Mesothelial cell of epicardium (in vitro differentiated cells): ENCODE measurements around the gene NYAP2. TPM values are rescaled to one million over a fixed set of nuclear protein-coding genes. Genes with fewer than 3 reads are reported as not detected.

ENCODE experiments used
- DNase-seq, 2 experiments: peaks; one replicate each; pipeline ENCODE4 v3.0.0; 2021; ENCODE audit warnings: low spot score in 2 of 2; ENCODE audit not compliant: unreplicated experiment in 2 of 2
- H3K27ac Mint-ChIP-seq: 2 replicates; pipeline ENCODE4 v1.8.0; 2021; ENCODE audit warnings: mixed read lengths
- H3K27me3 Mint-ChIP-seq: 2 replicates; pipeline ENCODE4 v1.8.0; 2021; ENCODE audit warnings: low read depth, mixed read lengths
- H3K36me3 Mint-ChIP-seq: 2 replicates; pipeline ENCODE4 v1.8.0; 2021; ENCODE audit warnings: mixed read lengths
- H3K4me1 Mint-ChIP-seq: 2 replicates; pipeline ENCODE4 v1.8.0; 2021; ENCODE audit warnings: mixed read lengths
- H3K4me3 Mint-ChIP-seq: 2 replicates; pipeline ENCODE4 v1.8.0; 2021; ENCODE audit warnings: mild to moderate bottlenecking, moderate library complexity, mixed read lengths
- H3K9me3 Mint-ChIP-seq: 2 replicates; pipeline ENCODE4 v1.8.0; 2021; ENCODE audit warnings: mixed read lengths
- CTCF ChIP-seq: fragments of 200-600 bp; sonication (generic); IDR thresholded peaks from one replicate; pipeline ENCODE4 v1.5.0; 2021; ENCODE audit warnings: antibody characterized with exemption; ENCODE audit not compliant: unreplicated experiment
- total RNA-seq: library from RNA; stranded (reverse); gene quantifications from 3 replicates; pipeline ENCODE4 v1.2.1, GENCODE V29; 2021

NYAP2 gene
- total RNA-seq, 1 donor from 2014 or later = not detected

DNA sequence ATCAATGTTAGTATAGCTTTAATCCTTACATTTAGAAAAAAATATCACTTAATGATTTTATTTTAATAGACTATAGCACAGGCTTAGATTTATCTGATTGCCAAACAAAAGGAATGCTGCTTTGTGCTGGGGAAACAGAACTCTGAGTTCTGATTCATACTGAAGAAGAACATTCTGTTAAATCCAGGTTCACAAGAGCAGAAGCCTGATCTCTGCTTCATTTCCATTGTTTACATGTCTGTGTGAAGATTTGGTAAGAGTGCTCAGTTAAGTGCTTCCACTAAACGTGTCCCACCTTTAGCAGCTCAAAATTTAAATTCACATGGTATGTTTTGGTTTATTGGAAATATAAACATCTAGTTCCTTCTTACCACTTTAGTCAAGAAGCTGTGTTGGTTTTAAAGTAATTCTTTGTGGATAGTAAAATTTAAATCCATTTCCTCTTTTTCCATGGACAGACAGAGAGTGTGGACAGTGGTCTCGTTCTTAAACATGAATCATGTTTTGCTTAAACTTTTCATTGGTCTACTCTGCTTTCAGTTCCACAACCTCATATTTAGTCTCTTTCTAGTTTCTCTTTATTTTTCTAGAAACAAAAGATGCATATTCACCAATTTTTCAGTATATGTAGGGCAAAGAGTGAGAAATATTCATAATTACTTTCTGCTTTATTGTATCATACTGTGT lies 59.1 kb downstream of the NYAP2 start:
- no peaks in the 10 kb centered on the region for H3K9me3 Mint-ChIP-seq
- no peak for TF ChIP-seq CTCF
- H3K27ac Mint-ChIP-seq = no peak overlapping the region
- no peak for DNase-seq
- peaks cover 2% of the 10 kb centered on the region for H3K4me1 Mint-ChIP-seq
- no peaks in the 10 kb centered on the region for H3K36me3 Mint-ChIP-seq
- H3K4me3 Mint-ChIP-seq = no peak overlapping the region
- no peaks in the 10 kb centered on the region for H3K27me3 Mint-ChIP-seq

- Mint-ChIP-seq H3K4me1 (peaks cover 19% of the 10 kb centered on the region), H3K36me3 (no peaks in the 10 kb centered on the region), H3K4me3 (no peak overlapping the region), H3K9me3 (no peaks in the 10 kb centered on the region), H3K27me3 (no peaks in the 10 kb centered on the region), H3K27ac (no peak overlapping the region)
- TF ChIP-seq CTCF = no peak
- no peak for DNase-seq
These were observed 62.9 kb downstream of the NYAP2 start for GRCh38 chr2:225462417-225462816.

DNA sequence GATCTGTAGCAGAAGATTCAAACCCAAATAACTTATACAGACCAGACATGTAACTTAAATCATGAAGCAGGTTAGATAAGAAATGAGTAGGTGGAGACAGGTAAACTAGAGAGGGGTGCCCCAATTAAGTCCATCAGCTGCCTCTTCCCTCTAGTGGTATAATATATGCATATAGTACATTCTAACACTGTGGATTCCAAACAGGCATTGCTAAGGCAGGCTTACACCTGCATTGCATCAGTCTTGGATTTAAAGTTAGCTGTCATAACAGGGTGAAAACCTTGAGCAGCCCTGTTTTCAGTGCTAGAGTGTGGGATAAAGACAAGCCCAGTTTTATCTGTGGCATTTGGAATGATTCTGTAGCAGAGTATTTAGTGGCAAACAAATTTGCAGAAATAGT lies 63.4 kb downstream of the NYAP2 start:
- no peaks in the 10 kb centered on the region for H3K36me3 Mint-ChIP-seq
- no peak for TF ChIP-seq CTCF
- H3K9me3 Mint-ChIP-seq = no peaks in the 10 kb centered on the region
- H3K4me3 Mint-ChIP-seq = no peak overlapping the region
- H3K27me3 Mint-ChIP-seq = no peaks in the 10 kb centered on the region
- no peak overlapping the region for H3K27ac Mint-ChIP-seq
- peaks cover 24% of the 10 kb centered on the region for H3K4me1 Mint-ChIP-seq
- DNase-seq = no peak

DNA sequence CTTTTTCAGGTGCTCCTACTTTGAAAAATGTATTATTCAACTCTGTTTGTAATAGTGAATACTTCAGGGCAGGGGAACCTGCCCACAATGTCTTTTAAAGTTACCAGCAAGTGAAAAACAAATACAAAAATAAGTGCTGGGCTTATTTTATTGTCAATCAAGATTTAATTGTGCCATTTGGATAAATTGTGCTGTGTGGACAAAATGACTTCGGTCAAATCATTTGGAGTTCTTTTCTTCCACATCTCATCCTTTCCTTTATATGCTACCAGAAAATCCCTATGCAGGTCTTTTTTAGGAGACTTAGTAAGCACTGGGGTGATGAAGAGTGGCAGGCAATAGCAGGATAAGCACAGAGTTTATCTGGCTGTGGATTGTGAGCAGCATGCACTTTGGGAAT lies 63.9 kb downstream of the NYAP2 start:
- no peak overlapping the region for H3K27ac Mint-ChIP-seq
- peaks cover 1% of the 10 kb centered on the region for H3K9me3 Mint-ChIP-seq
- DNase-seq = no peak
- H3K4me3 Mint-ChIP-seq = no peak overlapping the region
- H3K27me3 Mint-ChIP-seq = no peaks in the 10 kb centered on the region
- TF ChIP-seq CTCF = no peak
- peaks cover 28% of the 10 kb centered on the region for H3K4me1 Mint-ChIP-seq
- H3K36me3 Mint-ChIP-seq = peaks cover under 1% of the 10 kb centered on the region

- Mint-ChIP-seq H3K4me1 (peaks cover 30% of the 10 kb centered on the region), H3K36me3 (peaks cover 2% of the 10 kb centered on the region), H3K9me3 (peaks cover 5% of the 10 kb centered on the region), H3K27me3 (no peaks in the 10 kb centered on the region), H3K4me3 (no peak overlapping the region), H3K27ac (no peak overlapping the region)
- TF ChIP-seq CTCF = no peak
- no peak for DNase-seq
These were observed 65.0 kb downstream of the NYAP2 start for GRCh38 chr2:225464346-225465025.
